ENCODE results near the gene NIM1K.
A peak's percentile ranks its signal among the peaks of the same experiment; 100 is the strongest.
"Not testable (repeated sequence)": the region's sequence is repeated elsewhere in the genome, so short reads cannot be mapped to it uniquely, and the experiment has no call there.

Gene NIM1K

DNA sequence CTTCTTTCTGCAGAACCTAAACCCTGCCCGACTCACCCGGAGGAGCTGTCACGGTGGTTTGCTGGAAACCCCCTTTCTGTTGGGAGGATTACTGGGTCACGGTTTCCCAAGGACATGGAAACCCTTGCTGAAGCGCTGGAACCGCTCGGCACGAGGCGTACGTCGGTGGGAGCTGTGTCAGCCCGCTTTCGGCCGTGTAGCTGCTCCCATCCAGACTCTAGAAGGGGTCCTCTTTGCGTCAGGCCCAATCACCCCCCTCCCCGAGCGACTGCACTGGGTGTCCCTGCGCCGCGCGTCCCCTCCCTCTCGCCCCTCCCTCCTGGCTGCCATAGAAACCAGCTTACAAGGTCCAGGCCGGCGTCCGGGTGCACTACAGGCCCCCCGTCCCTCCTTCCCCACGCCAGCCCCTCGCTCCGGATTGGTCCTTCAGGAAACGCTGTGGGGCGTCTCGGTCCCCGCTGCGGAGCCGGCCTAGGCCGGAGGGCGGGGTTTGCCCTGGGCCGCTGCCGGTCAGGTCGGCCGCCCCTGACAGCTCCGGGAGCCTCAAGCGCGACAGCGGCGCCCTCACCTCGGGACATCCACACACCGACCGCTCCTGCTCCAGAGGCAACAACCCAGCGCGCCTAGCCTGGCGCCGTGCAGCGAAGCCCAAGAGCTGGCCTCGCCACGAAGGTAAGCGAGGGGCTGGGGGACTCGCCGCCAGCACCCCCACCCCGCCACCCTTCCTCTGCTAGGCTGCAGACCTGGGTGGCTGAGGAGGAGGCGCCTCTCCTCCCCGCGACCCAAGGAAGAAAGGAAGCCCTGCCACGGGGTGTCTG lies at the start of gene NIM1K:
NIM1K (plus strand) TSS at position 486 of the 818 bp plus-strand sequence. CDS start 53,551 bp downstream, outside the sequence.
- peak in 1 of 2 donors; percentile 12 for DNase-seq (ENCODE audit: low read depth in 1 of 2, low spot score in 1 of 2)

DNA sequence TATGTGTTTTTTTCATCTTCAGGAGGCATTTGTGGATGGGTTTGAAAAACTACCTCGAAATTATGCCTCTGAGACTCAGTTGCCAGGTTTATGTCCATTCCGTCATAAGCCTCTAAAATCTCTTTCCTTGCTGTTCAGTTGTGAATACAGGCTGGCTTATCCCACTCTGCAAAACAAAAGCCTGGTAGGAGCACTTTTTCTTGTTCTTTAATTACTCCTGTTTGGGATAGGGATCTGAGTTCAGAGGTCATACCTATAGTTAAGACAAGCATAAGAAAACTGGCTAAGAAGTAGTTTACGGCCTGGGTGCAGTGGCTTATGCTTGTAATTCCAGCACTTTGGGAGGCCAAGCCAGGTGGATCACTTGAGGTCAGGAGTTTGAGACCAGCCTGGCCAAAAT lies 47.0 kb upstream of the NIM1K start:
- DNase-seq (ENCODE audit: low read depth in 1 of 2, low spot score in 1 of 2), result no peak

DNA sequence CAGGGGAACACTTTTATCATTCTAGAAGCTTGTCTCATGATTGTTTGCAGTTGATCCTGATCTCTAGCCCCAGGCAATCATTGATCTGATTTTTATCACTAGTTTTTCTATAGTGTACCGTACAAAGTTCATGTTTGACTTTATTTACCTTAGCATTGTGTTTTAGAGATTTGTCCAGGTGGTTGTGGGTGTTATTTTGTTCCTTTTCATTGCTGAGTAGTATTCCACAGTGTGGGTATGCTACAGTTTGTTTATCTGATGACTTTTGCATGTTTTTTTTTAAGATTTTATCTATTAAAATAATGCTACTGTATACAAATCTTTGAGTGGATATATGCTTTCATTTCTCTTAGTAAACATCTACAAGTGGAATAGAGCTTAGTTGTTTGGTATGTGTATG lies 45.1 kb upstream of the NIM1K start:
- DNase-seq (ENCODE audit: low read depth in 1 of 2, low spot score in 1 of 2), result no peak

DNA sequence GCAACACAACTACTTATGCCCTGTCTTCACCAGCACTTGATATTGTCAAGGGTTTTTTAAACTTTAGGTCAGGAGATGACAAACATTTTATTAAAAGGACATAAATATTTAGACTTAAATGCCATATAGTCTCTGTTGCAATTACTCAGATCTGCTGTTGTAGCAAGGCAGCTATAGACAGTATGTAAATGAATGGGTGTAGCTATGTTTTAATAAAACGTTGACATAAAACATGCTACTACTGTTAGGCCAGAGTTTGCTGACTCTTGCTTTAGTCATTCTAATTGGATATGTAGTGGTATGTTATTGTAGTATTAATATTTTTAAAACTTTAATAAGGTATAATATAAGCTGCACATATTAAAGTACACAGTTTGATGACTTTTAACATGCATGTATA lies 43.6 kb upstream of the NIM1K start:
- DNase-seq (ENCODE audit: low read depth in 1 of 2, low spot score in 1 of 2), result no peak

DNA sequence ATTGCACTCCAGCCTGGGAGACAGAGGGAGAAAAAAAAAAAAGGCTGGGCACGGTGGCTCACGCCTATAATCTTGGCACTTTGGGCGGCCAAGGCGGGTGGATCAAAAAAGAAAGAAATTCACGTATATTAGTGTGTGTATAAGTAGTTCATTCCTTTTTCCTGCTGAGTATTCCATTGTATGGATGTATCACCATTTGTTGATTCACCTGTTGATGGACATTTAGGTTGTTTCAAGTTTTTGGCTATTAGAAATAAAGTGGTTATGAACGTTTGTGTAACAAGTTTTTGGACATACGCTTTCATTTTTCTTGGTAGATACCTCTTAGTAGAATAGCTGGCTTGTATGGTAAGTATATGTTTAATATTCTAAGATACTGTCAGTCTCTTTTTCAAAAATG lies 42.8 kb upstream of the NIM1K start:
- no peak for DNase-seq (ENCODE audit: low read depth in 1 of 2, low spot score in 1 of 2)

DNA sequence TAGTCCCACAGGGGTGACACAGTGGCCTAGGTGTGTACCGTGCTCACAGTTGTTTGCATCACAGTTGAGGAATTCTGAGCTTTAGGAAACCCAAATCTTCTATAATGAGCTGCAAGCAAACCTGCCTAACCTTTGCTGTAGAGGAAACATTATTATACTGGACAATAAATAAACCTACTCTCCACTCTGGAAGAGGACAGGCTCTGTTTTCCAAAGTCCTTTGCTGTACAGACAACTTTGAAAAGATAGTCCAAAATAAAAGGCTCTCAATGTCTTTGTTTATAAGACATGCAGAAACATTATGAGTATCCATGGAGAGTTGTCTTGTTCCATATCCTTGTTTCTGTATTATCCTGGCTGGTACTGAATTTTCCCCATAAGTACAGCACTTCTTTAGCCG lies 42.0 kb upstream of the NIM1K start:
- no peak for DNase-seq (ENCODE audit: low read depth in 1 of 2, low spot score in 1 of 2)

DNA sequence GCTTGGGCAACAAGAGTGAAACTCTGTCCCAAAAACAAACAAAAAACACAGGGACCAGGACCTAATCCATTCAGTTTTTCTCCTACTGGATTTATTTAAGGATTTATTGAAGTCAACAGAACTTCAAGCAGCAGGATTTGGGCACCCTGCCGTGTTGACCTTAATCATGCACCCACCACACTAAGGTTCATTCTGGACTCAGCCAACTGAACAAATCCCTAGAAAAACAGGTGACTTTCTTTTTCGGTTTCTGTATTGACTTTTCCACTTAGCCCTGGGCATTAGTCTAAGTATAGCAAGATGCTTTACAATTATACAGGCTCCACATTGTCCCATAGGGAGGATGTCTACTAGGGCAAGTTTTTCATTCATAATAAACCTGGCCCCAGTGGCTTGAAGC lies 41.3 kb upstream of the NIM1K start:
- no peak for DNase-seq (ENCODE audit: low read depth in 1 of 2, low spot score in 1 of 2)

DNA sequence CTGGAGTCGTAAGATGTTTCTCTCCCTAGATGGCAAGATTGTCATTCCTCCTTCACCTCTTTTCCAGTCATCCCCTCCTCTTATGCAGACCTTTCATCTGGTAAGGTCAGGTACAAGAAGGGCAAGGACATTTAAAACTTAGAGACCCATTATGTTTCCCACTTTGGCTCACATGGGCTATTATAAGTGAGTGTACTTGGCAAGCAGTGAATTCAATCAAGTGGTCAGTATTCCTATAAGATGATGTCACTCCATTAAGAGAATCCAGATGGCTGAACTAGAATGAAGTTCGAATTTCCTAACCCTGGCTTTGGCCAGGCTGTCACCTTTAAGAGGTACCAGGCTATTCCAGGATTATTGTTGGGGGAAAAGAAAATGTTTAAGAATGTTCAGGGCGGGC lies 39.1 kb upstream of the NIM1K start:
- no peak for DNase-seq (ENCODE audit: low read depth in 1 of 2, low spot score in 1 of 2)

DNA sequence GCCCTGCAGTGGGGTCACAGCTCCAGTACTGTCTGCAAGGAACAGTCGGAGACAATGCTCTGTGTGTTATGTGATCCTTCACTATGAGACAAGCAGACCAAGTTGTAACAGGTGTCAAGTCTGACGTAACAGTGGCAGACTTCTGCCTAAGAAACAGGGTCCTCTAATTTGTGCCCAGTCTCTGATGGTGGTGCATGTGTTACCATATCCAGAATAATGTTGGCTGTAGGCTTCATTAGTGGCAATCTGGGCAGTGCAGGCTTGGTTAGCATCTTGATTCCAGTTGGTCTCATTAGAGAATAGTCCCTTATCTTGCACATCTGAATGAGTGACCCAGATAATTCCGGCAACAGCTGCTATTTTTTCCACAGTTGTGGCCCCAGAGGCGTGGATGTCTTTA lies 37.6 kb upstream of the NIM1K start:
- no peak for DNase-seq (ENCODE audit: low read depth in 1 of 2, low spot score in 1 of 2)

DNA sequence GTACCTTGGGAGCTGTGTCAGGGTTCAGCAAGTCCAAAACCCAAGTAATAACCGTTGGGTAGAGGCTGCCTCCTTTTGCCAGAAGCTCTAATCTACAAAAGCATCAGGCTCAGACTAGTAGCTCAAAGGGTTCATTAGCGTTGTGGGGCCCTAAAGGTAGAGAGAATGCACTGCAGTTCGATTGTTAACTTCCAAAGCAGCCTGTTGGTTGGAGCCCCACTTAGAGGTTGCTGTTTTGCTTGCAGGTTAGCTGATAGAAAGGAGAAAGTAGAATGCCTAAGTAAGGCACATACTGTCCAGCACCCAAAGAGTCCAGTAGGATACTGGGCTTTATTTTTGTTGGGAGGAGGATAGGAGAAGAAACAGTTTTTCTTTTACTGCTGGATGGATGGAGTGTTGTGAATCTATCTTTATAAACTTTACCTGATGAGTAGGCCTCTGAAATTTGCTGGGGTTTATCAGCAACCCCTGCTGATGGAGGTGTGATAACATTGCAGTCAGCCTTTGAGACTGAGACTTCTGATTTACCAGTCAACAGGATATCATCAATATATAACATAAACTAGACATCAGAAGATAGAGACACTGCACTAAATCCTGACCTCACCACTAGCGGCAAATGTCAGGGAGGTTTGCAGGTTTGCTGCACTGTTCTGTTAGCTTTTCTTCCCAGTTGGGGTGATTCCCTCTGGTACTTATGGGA lies 36.5 kb upstream of the NIM1K start:
- DNase-seq (ENCODE audit: low read depth in 1 of 2, low spot score in 1 of 2), result no peak

DNA sequence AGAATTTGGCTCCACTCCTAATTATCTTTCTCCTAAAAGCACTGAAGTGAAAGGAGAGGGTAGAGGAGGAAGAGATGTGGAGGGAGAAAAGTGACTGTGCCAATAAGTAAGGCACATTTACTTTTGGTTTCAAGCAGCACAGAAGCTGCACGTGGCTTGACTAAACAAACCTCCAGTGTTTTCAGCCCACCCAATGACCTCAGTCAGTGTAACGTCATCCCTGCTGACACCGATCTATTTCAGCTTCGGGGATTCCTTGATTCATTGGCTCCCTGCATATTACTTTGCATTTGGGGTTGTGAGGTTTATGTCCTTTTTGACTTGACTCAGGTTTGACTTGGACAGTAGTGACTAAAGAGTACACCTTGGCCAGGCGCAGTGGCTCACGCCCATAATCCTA lies 35.6 kb upstream of the NIM1K start:
- DNase-seq (ENCODE audit: low read depth in 1 of 2, low spot score in 1 of 2), result no peak

DNA sequence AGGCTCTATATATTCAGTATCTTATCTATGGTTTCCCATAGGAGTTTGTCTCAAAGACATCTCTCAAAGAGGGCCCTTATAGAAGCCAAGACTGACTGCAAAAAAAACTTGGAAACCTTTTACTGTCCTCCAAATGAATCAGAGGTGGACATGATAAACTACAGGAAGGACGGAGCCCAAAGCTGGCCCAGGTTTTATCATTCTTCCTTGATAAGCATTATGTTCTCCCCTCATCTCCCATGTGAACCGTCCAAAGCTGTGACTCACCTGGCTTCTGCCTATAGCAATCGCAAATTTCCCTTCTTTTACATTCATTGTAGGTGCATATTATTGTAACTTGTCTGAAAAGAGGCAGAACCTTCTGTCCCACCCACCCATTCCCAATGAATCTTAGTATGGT lies 35.0 kb upstream of the NIM1K start:
- no peak for DNase-seq (ENCODE audit: low read depth in 1 of 2, low spot score in 1 of 2)

DNA sequence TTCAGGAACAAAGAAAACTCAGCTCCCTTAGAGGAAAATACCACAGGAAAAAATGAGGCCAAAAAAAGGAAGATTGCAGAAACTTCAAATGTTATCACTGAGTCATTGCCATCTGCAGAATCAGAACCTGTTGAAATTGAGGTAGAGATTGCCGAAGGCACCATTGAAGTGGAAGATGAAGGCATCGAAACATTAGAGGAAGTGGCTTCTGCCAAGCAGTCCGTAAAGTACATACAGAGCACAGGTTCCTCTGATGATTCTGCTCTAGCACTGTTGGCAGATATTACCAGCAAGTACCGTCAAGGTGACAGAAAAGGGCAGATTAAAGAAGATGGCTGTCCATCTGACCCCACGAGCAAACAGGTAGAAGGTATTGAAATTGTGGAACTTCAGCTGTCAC lies 30.8 kb upstream of the NIM1K start:
- DNase-seq (ENCODE audit: low read depth in 1 of 2, low spot score in 1 of 2), result no peak

DNA sequence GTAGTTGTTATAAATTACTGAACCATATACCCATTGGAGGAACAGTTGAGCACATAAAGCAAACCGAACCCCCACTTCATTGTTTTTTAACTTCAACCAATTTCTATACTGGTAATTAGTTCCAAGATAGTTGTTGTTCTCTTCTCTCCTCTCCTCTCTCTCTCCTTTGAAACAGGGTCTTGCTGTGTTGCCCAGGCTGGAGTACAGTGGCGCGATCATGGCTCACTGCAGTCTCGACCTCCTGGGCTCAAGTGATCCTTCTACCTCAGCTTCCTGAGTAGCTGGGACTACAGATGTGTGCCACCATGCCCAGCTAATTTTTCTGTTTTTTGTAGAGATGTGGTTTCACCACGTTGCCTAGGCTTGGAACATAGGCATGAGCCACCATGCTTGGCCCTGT lies 27.2 kb upstream of the NIM1K start:
- not testable (repeated sequence) for DNase-seq (ENCODE audit: low read depth in 1 of 2, low spot score in 1 of 2)

DNA sequence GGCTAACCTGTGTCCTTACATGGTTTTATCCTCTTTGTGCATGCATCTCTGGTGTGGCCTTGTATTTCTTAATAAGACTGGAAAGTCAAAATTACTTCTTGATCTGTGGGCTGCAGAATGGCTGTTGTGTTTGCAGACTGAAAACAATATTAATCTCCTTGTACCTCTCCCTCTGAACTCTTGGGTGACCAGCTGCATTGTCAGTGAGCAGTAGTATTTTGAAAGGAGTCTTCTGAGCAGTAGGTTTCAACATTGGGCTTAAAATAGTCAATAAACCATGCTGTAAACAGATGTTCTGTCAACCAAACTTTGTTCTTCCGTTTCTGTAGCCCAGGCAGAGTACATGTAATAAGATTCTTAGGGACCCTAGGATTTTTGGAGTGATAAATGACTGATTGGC lies 26.7 kb upstream of the NIM1K start:
- DNase-seq (ENCODE audit: low read depth in 1 of 2, low spot score in 1 of 2), result no peak

DNA sequence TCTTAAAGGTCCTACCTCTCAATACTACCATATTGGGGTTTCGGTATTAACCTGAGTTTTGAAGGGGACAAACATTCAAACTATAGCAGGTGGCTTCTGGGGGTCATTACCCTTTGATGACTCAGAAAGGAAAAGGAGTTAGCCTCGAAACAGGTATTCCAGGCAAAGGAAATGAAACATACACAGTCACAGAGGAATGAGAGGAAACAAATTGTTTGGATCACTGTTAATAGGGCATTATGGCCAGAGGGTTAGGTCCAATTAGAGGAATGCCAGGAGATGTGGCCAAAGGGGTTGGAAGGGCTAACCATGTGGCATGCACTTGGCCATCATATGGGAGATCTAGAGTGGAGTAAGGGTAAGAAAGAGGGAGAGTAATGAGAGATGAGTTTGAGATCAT lies 23.9 kb upstream of the NIM1K start:
- DNase-seq (ENCODE audit: low read depth in 1 of 2, low spot score in 1 of 2), result no peak

DNA sequence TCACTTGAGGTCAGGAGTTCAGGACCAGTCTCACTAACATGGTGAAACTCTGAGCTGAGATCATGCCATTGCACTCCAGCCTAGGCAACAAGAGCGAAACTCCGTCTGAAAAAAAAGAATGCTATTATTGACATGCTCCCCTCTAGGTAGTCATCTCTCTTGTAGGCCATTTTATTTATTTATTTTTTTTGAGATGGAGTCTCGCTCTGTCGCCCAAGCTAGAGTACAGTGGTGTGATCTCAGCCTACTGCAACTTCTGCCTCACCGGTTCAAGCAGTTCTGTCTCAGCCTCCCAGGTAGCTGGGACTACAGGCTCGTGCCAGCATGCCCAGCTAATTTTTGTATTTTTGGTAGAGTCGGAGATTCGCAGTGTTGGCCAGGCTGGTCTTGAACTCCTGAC lies 20.6 kb upstream of the NIM1K start:
- no peak for DNase-seq (ENCODE audit: low read depth in 1 of 2, low spot score in 1 of 2)

DNA sequence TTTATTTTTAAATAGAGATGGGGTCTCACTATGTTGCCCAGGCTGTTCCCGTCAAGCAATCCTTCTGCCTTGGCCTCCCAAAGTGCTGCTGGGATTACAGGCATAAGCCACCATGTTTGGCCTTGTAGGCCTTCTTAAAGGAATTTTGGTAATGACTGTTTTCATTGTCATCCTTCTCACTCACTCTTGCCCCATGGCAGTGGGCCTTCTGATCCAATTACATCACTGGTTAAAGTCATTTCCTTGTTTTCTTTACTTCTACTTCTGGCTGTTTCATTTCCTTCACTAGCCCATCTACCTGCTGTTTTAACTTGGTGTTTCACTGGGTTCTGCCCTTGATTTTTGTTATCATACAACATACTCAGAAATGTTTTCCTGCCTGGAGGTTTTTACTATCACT lies 20.1 kb upstream of the NIM1K start:
- DNase-seq (ENCODE audit: low read depth in 1 of 2, low spot score in 1 of 2), result no peak

DNA sequence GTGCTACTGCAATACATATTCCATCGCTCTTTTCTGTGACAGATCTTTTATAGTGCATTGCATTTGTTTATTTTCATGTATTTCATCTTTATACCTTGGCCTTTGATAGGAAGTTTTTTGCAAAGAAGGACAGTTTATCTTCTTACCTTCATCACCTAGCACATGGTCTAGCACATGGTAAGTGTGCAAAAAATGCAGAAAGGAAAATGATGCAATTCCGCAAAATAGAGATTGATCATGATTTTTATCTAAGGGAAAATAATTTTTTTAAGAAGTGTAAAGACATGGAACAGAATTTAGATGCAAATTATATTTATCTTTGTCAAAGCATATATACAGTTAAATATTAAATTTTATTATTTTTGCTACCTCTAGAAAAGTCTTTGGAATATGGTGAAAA lies 19.2 kb upstream of the NIM1K start:
- DNase-seq (ENCODE audit: low read depth in 1 of 2, low spot score in 1 of 2), result no peak

DNA sequence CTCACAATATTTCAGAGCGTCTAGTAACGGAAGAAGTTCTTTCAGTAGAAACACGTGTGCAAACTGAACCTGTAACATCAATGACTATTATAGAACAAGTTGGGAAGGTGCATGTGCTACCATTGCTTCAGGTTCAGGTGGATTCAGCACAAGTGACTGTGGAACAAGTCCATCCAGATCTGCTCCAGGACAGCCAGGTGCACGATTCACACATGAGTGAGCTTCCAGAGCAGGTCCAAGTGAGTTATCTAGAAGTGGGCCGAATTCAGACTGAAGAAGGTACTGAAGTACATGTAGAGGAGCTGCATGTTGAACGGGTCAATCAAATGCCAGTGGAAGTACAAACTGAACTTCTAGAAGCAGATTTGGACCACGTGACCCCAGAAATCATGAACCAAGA lies 17.4 kb upstream of the NIM1K start:
- DNase-seq (ENCODE audit: low read depth in 1 of 2, low spot score in 1 of 2), result no peak

DNA sequence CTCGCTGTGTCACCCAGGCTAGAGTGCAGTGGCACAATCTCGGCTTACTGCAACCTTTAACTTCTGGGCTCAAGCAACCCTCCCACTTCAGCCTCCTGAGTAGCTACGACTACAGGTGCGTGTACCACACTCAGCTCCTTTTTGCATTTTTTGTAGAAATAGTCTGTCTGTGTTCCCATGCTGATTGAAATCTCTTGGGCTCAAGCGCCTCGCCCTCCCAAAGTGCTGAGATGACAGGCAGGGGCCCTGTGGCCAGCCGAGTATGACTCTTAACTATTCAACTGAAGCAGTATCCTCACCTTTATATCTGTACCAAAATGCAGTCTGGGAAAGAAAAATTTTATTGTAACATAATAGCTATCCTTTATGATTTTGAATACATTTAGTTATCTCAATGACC lies 12.2 kb upstream of the NIM1K start:
- DNase-seq (ENCODE audit: low read depth in 1 of 2, low spot score in 1 of 2), result no peak

DNA sequence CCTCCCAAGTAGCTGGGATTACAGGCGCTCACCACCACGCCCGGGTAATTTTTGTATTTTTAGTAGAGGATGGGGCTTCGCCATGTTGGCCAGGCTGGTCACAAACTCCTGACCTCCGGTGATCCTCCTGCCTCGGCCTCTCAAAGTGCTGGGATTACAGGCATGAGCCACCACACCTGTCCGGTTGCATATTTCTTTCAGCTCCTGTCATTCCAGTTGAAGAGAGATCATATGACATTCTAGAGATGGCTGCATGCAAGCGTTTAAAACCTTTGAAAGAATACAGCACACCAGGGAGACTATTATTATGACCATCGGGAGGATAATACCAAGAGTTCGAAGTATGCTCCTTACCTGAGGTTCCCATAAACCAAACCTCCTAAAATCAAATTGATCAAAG lies 9.6 kb upstream of the NIM1K start:
- DNase-seq (ENCODE audit: low read depth in 1 of 2, low spot score in 1 of 2), result no peak

DNA sequence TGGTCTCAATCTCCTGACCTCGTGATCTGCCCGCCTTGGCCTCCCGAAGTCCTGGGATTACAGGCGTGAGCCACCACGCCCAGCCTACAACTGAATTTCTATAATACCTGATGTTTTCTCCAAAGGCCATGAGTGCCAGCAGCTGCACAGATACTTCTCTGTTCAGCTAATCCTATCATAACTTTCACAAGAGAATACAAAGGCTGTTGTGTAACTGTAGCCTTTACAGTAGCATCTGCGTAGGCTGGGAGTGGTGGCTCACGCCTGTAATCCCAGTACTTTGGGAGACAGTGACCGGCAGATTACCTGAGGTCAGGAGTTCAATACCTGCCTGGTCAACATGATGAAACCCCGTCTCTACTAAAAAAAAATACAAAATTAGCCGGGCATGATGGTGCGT lies 8.9 kb upstream of the NIM1K start:
- DNase-seq (ENCODE audit: low read depth in 1 of 2, low spot score in 1 of 2), result not testable (repeated sequence)
